Endothelial cell (in vitro differentiated cells): ENCODE results near the gene GALNT1. TPM values are rescaled to one million over a fixed set of nuclear protein-coding genes. Genes with fewer than 3 reads are reported as not detected.
A peak's percentile ranks its signal among the peaks of the same experiment; 100 is the strongest.

Experiments
- DNase-seq: peaks from one replicate; pipeline ENCODE4 v3.0.0; 2021; ENCODE audit warnings: low spot score
- H3K27ac Mint-ChIP-seq: one replicate; pipeline ENCODE4 v1.8.0; 2021; ENCODE audit warnings: mixed read lengths, inconsistent platforms; ENCODE audit not compliant: unreplicated experiment
- H3K27me3 Mint-ChIP-seq: one replicate; pipeline ENCODE4 v1.8.0; 2021; ENCODE audit warnings: mild to moderate bottlenecking, moderate library complexity, mixed read lengths, inconsistent platforms; ENCODE audit not compliant: unreplicated experiment
- H3K36me3 Mint-ChIP-seq: one replicate; pipeline ENCODE4 v1.8.0; 2021; ENCODE audit warnings: mild to moderate bottlenecking, low read depth, mixed read lengths, inconsistent platforms; ENCODE audit not compliant: unreplicated experiment
- H3K4me1 Mint-ChIP-seq: one replicate; pipeline ENCODE4 v1.8.0; 2021; ENCODE audit warnings: mild to moderate bottlenecking, mixed read lengths, inconsistent platforms; ENCODE audit not compliant: unreplicated experiment
- H3K4me3 Mint-ChIP-seq: one replicate; pipeline ENCODE4 v1.8.0; 2021; ENCODE audit warnings: mild to moderate bottlenecking, mixed read lengths, inconsistent platforms; ENCODE audit not compliant: unreplicated experiment
- H3K9me3 Mint-ChIP-seq: one replicate; pipeline ENCODE4 v1.8.0; 2021; ENCODE audit warnings: mixed read lengths, inconsistent platforms; ENCODE audit not compliant: unreplicated experiment
- CTCF ChIP-seq: fragments of 200-600 bp; sonication (generic); IDR thresholded peaks from one replicate; pipeline ENCODE4 v1.5.0; 2021; ENCODE audit warnings: antibody characterized with exemption; ENCODE audit not compliant: unreplicated experiment
- total RNA-seq: library from RNA; stranded (reverse); fragmentation: NEBNext Ultra II Directional; extraction: Animal tissue kit (Norgen Biotek cat#: 25700); gene quantifications from one replicate; pipeline ENCODE4 v1.2.1, GENCODE V29; 2021; ENCODE audit not compliant: unreplicated experiment

Gene GALNT1
- total RNA-seq, 1 donor from 2014 or later, result 174 TPM

- peaks cover 11% of the 10 kb centered on the region for H3K4me1 Mint-ChIP-seq
- H3K36me3 Mint-ChIP-seq, result peaks cover 18% of the 10 kb centered on the region
- H3K27ac Mint-ChIP-seq, result peak overlapping the region; percentile 82
- H3K27me3 Mint-ChIP-seq, result peaks cover 10% of the 10 kb centered on the region
- TF ChIP-seq CTCF, result no peak
- no peaks in the 10 kb centered on the region for H3K9me3 Mint-ChIP-seq
- H3K4me3 Mint-ChIP-seq, result peak overlapping the region; percentile 93
- DNase-seq, result peak; percentile 27
Observed at GRCh38 chr18:35581898-35582641, 530 bp downstream of the GALNT1 start.

- H3K9me3 Mint-ChIP-seq, result no peaks in the 10 kb centered on the region
- peaks cover 10% of the 10 kb centered on the region for H3K27me3 Mint-ChIP-seq
- peaks cover 18% of the 10 kb centered on the region for H3K36me3 Mint-ChIP-seq
- no peak overlapping the region for H3K27ac Mint-ChIP-seq
- DNase-seq, result no peak
- peaks cover 11% of the 10 kb centered on the region for H3K4me1 Mint-ChIP-seq
- peak overlapping the region; percentile 93 for H3K4me3 Mint-ChIP-seq
- no peak for TF ChIP-seq CTCF
Observed at GRCh38 chr18:35582899-35583558, 1.5 kb downstream of the GALNT1 start.

GRCh38 chr18:35584735-35585134 lies 3.2 kb downstream of the GALNT1 start:
- Mint-ChIP-seq H3K27me3 (peaks cover 10% of the 10 kb centered on the region), H3K9me3 (no peaks in the 10 kb centered on the region), H3K27ac (no peak overlapping the region), H3K36me3 (peaks cover 18% of the 10 kb centered on the region), H3K4me3 (peak overlapping the region; percentile 39), H3K4me1 (peaks cover 23% of the 10 kb centered on the region)
- no peak for TF ChIP-seq CTCF
- DNase-seq, result no peak

GRCh38 chr18:35585608-35586007 lies 4.1 kb downstream of the GALNT1 start:
- Mint-ChIP-seq H3K36me3 (peaks cover 18% of the 10 kb centered on the region), H3K4me3 (no peak overlapping the region), H3K9me3 (no peaks in the 10 kb centered on the region), H3K27ac (no peak overlapping the region), H3K27me3 (peaks cover 10% of the 10 kb centered on the region), H3K4me1 (peaks cover 26% of the 10 kb centered on the region)
- TF ChIP-seq CTCF, result no peak
- no peak for DNase-seq

GRCh38 chr18:35588122-35588521 lies 6.6 kb downstream of the GALNT1 start:
- no peak overlapping the region for H3K27ac Mint-ChIP-seq
- DNase-seq, result no peak
- TF ChIP-seq CTCF, result no peak
- no peaks in the 10 kb centered on the region for H3K9me3 Mint-ChIP-seq
- H3K4me1 Mint-ChIP-seq, result peaks cover 20% of the 10 kb centered on the region
- H3K27me3 Mint-ChIP-seq, result peaks cover 11% of the 10 kb centered on the region
- no peak overlapping the region for H3K4me3 Mint-ChIP-seq
- peaks cover 14% of the 10 kb centered on the region for H3K36me3 Mint-ChIP-seq
